ENCODE data around the gene TMEM168.

- TF ChIP-seq POLR2AphosphoS5 (IDR thresholded peaks at IDR 0.05) (no peak), CTCF (IDR thresholded peaks at IDR 0.05) (no peak)
Measured at GRCh38 chr7:112721366-112721765, 68.8 kb downstream of the TMEM168 start.
